Right atrium auricular region (tissue), 2 donors: ENCODE data around the gene PRDM12. TPM values are rescaled to one million over a fixed set of nuclear protein-coding genes. Genes with fewer than 3 reads are reported as not detected.

Source experiments
- DNase-seq: peaks from one replicate; pipeline ENCODE4 v3.0.0-alpha.2; 2019; ENCODE audit warnings: low spot score
- H3K27ac ChIP-seq, 2 donors: fragments of 200-600 bp; sonication (generic); 1 replicate in 1 of 2; 2 replicates in 1 of 2; pipeline ENCODE4 v1.5.1; 2016 to 2019
- H3K27me3 ChIP-seq, 2 donors: fragments of 200-600 bp; sonication (generic); one replicate each; pipeline versions ENCODE4 v1.5.1 to v1.6.0; 2017 to 2019
- H3K36me3 ChIP-seq: fragments of 200-600 bp; sonication (generic); one replicate; pipeline ENCODE4 v1.5.1; 2016
- H3K4me1 ChIP-seq, 2 donors: fragments of 200-600 bp; sonication (generic); one replicate each; pipeline versions ENCODE4 v1.5.1 to v1.6.0; 2017 to 2019
- H3K4me3 ChIP-seq, 2 donors: fragments of 200-600 bp; sonication (generic); 1 replicate in 1 of 2; 2 replicates in 1 of 2; pipeline ENCODE4 v1.5.1; 2017 to 2019; ENCODE audit warnings: mild to moderate bottlenecking in 1 of 2, moderate library complexity in 1 of 2
- H3K9me3 ChIP-seq, 2 donors: fragments of 200-600 bp; sonication (generic); one replicate each; pipeline ENCODE4 v1.5.1; 2019
- CTCF ChIP-seq, 2 donors: fragments of 200-600 bp; sonication (generic); IDR thresholded peaks; one replicate each; pipeline ENCODE4 v1.5.1; 2019; ENCODE audit warnings: antibody characterized with exemption in 2 of 2
- total RNA-seq, 2 donors: library from RNA; depleted of rRNA; stranded (reverse); fragments of >200 nt; gene quantifications; one replicate each; pipeline ENCODE4 v1.1.0, GENCODE V29; 2016

Gene PRDM12
- total RNA-seq, 2 donors from 2014 or later: not detected

- Histone ChIP-seq H3K36me3 (no peaks in the 10 kb centered on the region), H3K4me1 (peaks cover 0 to 72% of the 10 kb centered on the region in 2 donors), H3K4me3 (peak overlapping the region in 1 of 2 donors; percentile 14), H3K27me3 (peaks cover 68 to 79% of the 10 kb centered on the region in 2 donors), H3K27ac (no peak overlapping the region), H3K9me3 (no peaks in the 10 kb centered on the region)
- no peak for DNase-seq
- no peak for TF ChIP-seq CTCF (IDR thresholded peaks at IDR 0.05)
These were observed 480 bp upstream of the PRDM12 start for GRCh38 chr9:130663977-130664250.

- peaks cover 0 to 65% of the 10 kb centered on the region in 2 donors for H3K4me1 ChIP-seq
- peaks cover 62 to 68% of the 10 kb centered on the region in 2 donors for H3K27me3 ChIP-seq
- H3K4me3 ChIP-seq: peak overlapping the region in 1 of 2 donors; percentile 1
- no peak overlapping the region for H3K27ac ChIP-seq
- H3K36me3 ChIP-seq: no peaks in the 10 kb centered on the region
- TF ChIP-seq CTCF (IDR thresholded peaks at IDR 0.05): no peak
- no peaks in the 10 kb centered on the region for H3K9me3 ChIP-seq
- DNase-seq: no peak
These were observed 636 bp downstream of the PRDM12 start for GRCh38 chr9:130665029-130665430.

- DNase-seq: no peak
- no peaks in the 10 kb centered on the region for H3K9me3 ChIP-seq
- H3K4me3 ChIP-seq: peak overlapping the region in 1 of 2 donors; percentile 15
- H3K36me3 ChIP-seq: no peaks in the 10 kb centered on the region
- no peak overlapping the region for H3K27ac ChIP-seq
- TF ChIP-seq CTCF (IDR thresholded peaks at IDR 0.05): no peak
- peaks cover 0 to 58% of the 10 kb centered on the region in 2 donors for H3K4me1 ChIP-seq
- H3K27me3 ChIP-seq: peaks cover 61% of the 10 kb centered on the region in 2 donors
These were observed 1.3 kb downstream of the PRDM12 start for GRCh38 chr9:130665431-130666392.

GRCh38 chr9:130666393-130667119 lies 2.2 kb downstream of the PRDM12 start:
- DNase-seq: no peak
- Histone ChIP-seq H3K4me3 (no peak overlapping the region), H3K4me1 (peaks cover 0 to 50% of the 10 kb centered on the region in 2 donors), H3K27me3 (peaks cover 52 to 53% of the 10 kb centered on the region in 2 donors), H3K9me3 (no peaks in the 10 kb centered on the region), H3K36me3 (no peaks in the 10 kb centered on the region), H3K27ac (no peak overlapping the region)
- TF ChIP-seq CTCF (IDR thresholded peaks at IDR 0.05): no peak

- Histone ChIP-seq H3K4me1 (peaks cover 0 to 45% of the 10 kb centered on the region in 2 donors), H3K36me3 (no peaks in the 10 kb centered on the region), H3K27me3 (peaks cover 48% of the 10 kb centered on the region in 2 donors), H3K4me3 (no peak overlapping the region), H3K9me3 (no peaks in the 10 kb centered on the region), H3K27ac (no peak overlapping the region)
- no peak for DNase-seq
- TF ChIP-seq CTCF (IDR thresholded peaks at IDR 0.05): no peak
These were observed 2.7 kb downstream of the PRDM12 start for GRCh38 chr9:130667120-130667435.
